Measurements from ENCODE around the gene PATJ.

Gene PATJ

DNA sequence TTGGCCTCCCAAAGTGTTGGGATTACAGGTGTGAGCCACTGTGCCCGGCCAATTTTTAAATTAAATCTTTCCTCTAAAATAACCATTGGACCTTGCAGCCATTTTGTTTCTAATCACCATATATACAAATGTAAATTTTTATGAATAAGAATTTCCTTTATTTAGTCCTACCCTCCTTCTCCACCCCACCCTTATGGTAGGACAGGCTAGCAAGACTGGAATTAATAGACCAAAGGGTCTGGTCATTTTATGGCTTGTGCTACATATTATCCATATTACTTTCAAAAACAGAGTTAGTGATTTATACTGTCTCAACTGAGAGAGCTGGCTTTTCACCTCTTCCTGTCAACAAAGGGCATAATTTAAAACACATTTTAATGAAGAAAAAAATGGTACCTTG is 478.9 kb downstream of the PATJ start:
- DNase-seq = no peak

DNA sequence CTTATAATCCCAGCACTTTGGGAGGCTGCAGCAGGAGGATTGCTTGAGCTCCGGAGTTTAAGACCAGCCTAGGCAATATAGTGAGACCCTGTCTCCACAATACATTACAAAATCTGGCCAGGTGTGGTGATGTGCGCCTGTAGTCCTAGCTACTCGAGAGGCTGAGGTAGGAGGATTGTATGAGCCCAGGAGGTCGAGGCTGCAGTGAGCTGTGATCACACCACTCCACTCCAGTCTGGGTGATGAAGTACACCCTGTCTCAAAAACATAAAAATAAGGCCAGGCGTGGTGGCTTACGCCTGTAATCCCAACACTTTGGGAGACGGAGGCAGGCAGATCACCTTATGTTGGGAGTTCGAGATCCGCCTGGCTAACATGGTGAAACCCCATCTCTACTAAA is 480.0 kb downstream of the PATJ start:
- no peak for DNase-seq

DNA sequence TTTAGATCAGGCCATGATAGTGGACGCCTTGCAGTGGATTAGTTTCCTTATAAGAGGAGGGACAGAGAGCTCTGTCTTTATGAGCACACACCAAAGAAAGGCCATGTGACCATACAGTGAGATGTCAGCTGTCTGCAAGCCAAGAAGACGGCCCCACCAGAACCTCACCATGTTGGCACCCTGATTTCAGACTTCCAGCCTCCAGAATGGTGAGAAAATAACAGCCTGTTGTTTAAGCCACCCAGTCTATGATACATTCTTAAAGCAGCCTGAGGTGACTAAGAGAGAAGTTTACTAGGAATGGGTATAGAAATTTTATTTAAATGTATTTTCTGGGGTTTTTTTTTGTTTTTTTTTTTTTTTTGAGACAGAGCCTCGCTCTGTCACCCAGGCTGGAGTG is 481.9 kb downstream of the PATJ start:
- no peak for DNase-seq

DNA sequence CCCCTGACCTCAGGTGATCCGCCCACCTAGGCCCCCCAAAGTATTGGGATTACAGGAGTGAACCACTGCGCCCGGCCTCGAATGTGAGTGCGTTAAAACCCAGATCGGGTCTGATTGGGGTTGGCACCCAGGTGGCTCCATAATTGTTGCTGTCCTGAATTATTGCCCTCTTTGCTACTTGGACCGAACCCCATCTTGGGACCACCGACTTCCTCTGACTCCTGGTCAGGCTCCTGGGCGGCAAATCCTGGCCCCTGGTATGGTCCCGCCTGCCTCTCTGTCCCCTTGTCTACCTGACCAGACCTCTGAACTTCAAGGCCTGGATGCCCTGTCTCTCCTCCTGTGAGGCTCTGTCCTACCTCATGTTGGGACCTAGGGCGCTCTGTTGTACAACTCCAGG is 485.2 kb downstream of the PATJ start:
- no peak for DNase-seq
